GM12878 (cell line): ENCODE data around the gene DGKI. TPM values are rescaled to one million over a fixed set of nuclear protein-coding genes. Genes with fewer than 3 reads are reported as not detected.

ENCODE experiments used
- BMI1 ChIP-seq: fragments of 450-650 bp; IDR thresholded peaks from 2 replicates; pipeline ENCODE4 v1.6.1; 2016; ENCODE audit warnings: mild to moderate bottlenecking, moderate library complexity, borderline replicate concordance
- BRCA1 ChIP-seq: IDR thresholded peaks from 2 replicates; pipeline ENCODE4 v1.6.1; 2011; ENCODE audit warnings: low read depth, low read length, improper control_type of control experiment
- CEBPB ChIP-seq, 2 experiments: fragments of 150-350 bp in 1 of 2; IDR thresholded peaks; 2 replicates each; pipeline ENCODE4 v1.6.1; 2012 to 2014; ENCODE audit warnings: low read depth in 2 of 2, low read length in 2 of 2, borderline replicate concordance in 1 of 2, inconsistent platforms in 1 of 2
- EGR1 ChIP-seq, 2 experiments: IDR thresholded peaks; 1 replicate in 1 of 2; 2 replicates in 1 of 2; pipeline ENCODE4 v1.6.1; 2011 to 2012; ENCODE audit warnings: low read depth in 2 of 2, low read length in 2 of 2, borderline replicate concordance in 1 of 2, mild to moderate bottlenecking in 1 of 2, moderate library complexity in 1 of 2
- FOXM1 ChIP-seq: IDR thresholded peaks from 2 replicates; pipeline ENCODE4 v1.6.1; 2012; ENCODE audit warnings: low read depth, mild to moderate bottlenecking, inconsistent platforms, low read length, moderate library complexity
- GABPA ChIP-seq: IDR thresholded peaks from 2 replicates; pipeline ENCODE4 v1.6.1; 2014; ENCODE audit warnings: antibody characterized with exemption, low read depth, mild to moderate bottlenecking, inconsistent platforms
- LARP7 ChIP-seq: fragments of 450-650 bp; IDR thresholded peaks from 2 replicates; pipeline ENCODE4 v1.6.1; 2017; ENCODE audit warnings: mild to moderate bottlenecking
- PAX8 ChIP-seq: fragments of 450-650 bp; IDR thresholded peaks from 2 replicates; pipeline ENCODE4 v1.6.1; 2017; ENCODE audit warnings: mild to moderate bottlenecking, moderate library complexity
- POLR2AphosphoS5 ChIP-seq: IDR thresholded peaks from 2 replicates; pipeline ENCODE4 v1.6.1; 2011; ENCODE audit warnings: mild to moderate bottlenecking, low read length, inconsistent platforms
- SMAD5 ChIP-seq: IDR thresholded peaks from 2 replicates; pipeline ENCODE4 v1.6.1; 2016; ENCODE audit warnings: antibody characterized with exemption, low read depth
- TCF7 ChIP-seq: IDR thresholded peaks from 2 replicates; pipeline ENCODE4 v1.6.1; 2014; ENCODE audit warnings: antibody characterized with exemption, borderline replicate concordance
- ZNF274 ChIP-seq: IDR thresholded peaks from one replicate; pipeline ENCODE4 v1.8.0; 2011; ENCODE audit not compliant: insufficient read length, insufficient read depth
- polyA plus RNA-seq, 11 experiments: library from polyadenylated mRNA; depleted of rRNA in 4 of 11; unstranded in 6 of 11; stranded (reverse) in 5 of 11; fragments of >200 nt; fragmentation: Nextera tagmentation in 4 of 11; fragmentation: Illumina TruSeq in 1 of 11; extraction: Ambion mirVana in 4 of 11; extraction: Trizol in 1 of 11; gene quantifications; 1 replicate in 1 of 11; 2 replicates in 10 of 11; pipeline versions ENCODE4 v1.2.1 to v1.2.3, GENCODE V29; 2011 to 2016; ENCODE audit warnings: inconsistent platforms in 2 of 11, missing spikeins in 2 of 11, low read depth in 1 of 11
- total RNA-seq, 4 experiments: library from RNA; depleted of rRNA in 3 of 4; stranded (reverse); fragments of >200 nt in 3 of 4; fragmentation: Illumina TruSeq in 1 of 4; extraction: Trizol in 1 of 4; gene quantifications; 2 replicates each; pipeline versions ENCODE4 v1.2.1 to v1.2.3, GENCODE V29; 2013 to 2021
- TF ChIP-seq, protein P1 (sequence below): fragments of 450-650 bp; IDR thresholded peaks from 2 replicates; pipeline ENCODE4 v1.6.1; 2014; ENCODE audit warnings: mild to moderate bottlenecking
- TF ChIP-seq, protein P2 (sequence below): IDR thresholded peaks from 2 replicates; pipeline ENCODE4 v1.6.1; 2011; ENCODE audit warnings: mild to moderate bottlenecking, low read depth, low read length, moderate library complexity; ENCODE audit not compliant: insufficient replicate concordance

The DGKI gene
- total and polyA plus RNA-seq, 10 of the 15 experiments (the other 5 are each of a cell fraction or from before 2014, with no cell fraction given): 10.4 to 37.1 (median 22.1) TPM

DNA sequence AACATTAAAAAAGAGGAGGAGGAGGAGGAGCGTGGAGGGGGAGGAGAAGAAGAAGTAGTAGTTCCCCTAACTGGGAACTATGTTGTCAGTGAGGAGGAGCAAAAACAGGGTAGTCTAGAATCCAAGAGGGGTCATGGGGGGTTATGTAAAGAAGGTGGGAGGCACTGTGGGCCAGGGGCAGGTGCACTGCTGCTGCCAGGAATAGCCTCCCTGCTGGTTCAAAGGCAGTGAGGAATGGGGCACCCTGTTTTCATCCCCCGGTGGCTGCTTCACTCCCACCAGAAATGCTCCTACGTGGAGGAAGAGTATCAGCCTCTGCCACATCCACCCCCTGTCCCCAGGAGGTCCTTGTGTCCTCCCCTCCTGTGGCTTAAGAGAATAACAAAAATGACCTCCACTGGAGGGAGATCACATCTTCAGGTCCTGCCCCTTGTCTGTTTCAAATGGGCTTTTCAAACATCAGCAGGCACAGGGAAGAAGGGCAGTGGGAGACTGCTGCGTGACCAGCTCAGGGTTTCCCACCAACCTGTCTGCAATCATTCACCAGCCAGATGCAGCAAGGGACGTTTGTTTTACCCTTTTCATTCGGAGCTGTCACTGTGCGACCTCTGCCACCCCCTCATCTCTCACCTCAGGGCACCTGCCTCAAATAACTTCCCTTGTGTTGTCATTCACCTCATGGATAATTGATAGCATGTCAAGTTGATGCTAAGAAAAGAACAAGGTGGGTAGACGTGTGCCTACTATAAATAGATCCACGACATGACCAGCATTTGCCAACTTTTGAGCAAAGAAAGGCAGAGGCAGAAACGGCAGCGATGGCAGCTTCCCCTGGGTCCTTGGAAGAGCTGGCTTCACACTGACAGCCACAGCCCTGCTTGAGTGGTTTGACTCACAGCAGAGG is 92.6 kb downstream of the DGKI start (continued):
- TF ChIP-seq FOXM1 (peak; percentile 49; the same call in 1 of the 2 replicates), TCF7 (no peak), BRCA1 (no peak), PAX8 (no peak), LARP7 (0 out of 2 replicates have a peak, but pooled peaks have one; percentile 63), SMAD5 (no peak), GABPA (no peak), EGR1 (IDR thresholded peaks at IDR 0.05; ENCODE audit: borderline replicate concordance in 1 of 2, low read depth in 2 of 2, low read length in 2 of 2) (peak in 1 of 2 experiments; percentile 7; a peak in 1 of 3 replicates), BMI1 (peak; percentile 75; the same call in 1 of the 2 replicates), POLR2AphosphoS5 (no peak), CEBPB (IDR thresholded peaks at IDR 0.05; ENCODE audit: borderline replicate concordance in 1 of 2, low read depth in 2 of 2, low read length in 2 of 2) (no peak), ZNF274 (no peak)
- TF ChIP-seq, protein P1, sequence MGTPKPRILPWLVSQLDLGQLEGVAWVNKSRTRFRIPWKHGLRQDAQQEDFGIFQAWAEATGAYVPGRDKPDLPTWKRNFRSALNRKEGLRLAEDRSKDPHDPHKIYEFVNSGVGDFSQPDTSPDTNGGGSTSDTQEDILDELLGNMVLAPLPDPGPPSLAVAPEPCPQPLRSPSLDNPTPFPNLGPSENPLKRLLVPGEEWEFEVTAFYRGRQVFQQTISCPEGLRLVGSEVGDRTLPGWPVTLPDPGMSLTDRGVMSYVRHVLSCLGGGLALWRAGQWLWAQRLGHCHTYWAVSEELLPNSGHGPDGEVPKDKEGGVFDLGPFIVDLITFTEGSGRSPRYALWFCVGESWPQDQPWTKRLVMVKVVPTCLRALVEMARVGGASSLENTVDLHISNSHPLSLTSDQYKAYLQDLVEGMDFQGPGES: no peak; the same call in 1 of the 2 replicates
- TF ChIP-seq, protein P2, sequence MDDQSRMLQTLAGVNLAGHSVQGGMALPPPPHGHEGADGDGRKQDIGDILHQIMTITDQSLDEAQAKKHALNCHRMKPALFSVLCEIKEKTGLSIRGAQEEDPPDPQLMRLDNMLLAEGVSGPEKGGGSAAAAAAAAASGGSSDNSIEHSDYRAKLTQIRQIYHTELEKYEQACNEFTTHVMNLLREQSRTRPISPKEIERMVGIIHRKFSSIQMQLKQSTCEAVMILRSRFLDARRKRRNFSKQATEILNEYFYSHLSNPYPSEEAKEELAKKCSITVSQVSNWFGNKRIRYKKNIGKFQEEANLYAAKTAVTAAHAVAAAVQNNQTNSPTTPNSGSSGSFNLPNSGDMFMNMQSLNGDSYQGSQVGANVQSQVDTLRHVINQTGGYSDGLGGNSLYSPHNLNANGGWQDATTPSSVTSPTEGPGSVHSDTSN: peak; percentile 79
- TF ChIP-seq, all 136 proteins: peak for 39
